Vagina (tissue), 2 donors: Measurements from ENCODE around the gene XKR8. TPM values are rescaled to one million over a fixed set of nuclear protein-coding genes. Genes with fewer than 3 reads are reported as not detected.

Experiments used
- DNase-seq, 2 donors: peaks; one replicate each; pipeline ENCODE4 v3.0.0-alpha.2; 2017; ENCODE audit errors: extremely low spot score in 2 of 2
- H3K27ac ChIP-seq: fragments of 200-600 bp; sonication (generic); one replicate; pipeline ENCODE4 v1.5.1; 2019
- H3K27me3 ChIP-seq: fragments of 200-600 bp; sonication (generic); one replicate; pipeline ENCODE4 v1.5.1; 2019
- H3K36me3 ChIP-seq, 2 donors: fragments of 200-600 bp; sonication (generic); one replicate each; pipeline ENCODE4 v1.5.1; 2017 to 2019
- H3K4me1 ChIP-seq: fragments of 200-600 bp; sonication (generic); one replicate; pipeline ENCODE4 v1.5.1; 2019
- H3K4me3 ChIP-seq, 2 donors: fragments of 200-600 bp; sonication (generic); 1 replicate in 1 of 2; 2 replicates in 1 of 2; pipeline ENCODE4 v1.5.1; 2016 to 2019
- H3K9me3 ChIP-seq: fragments of 200-600 bp; sonication (generic); one replicate; pipeline ENCODE4 v1.5.1; 2019
- POLR2A ChIP-seq, 2 donors: fragments of 450-650 bp; IDR thresholded peaks; one replicate each; pipeline ENCODE4 v1.6.1; 2017; ENCODE audit warnings: antibody characterized with exemption in 2 of 2, mild to moderate bottlenecking in 2 of 2, moderate library complexity in 2 of 2
- POLR2AphosphoS5 ChIP-seq, 2 donors: sonication (generic); formaldehyde crosslinking; IDR thresholded peaks; one replicate each; pipeline ENCODE4 v1.9.0; 2017; ENCODE audit warnings: antibody characterized with exemption in 2 of 2, mild to moderate bottlenecking in 2 of 2, low read depth in 1 of 2; ENCODE audit not compliant: insufficient read depth in 1 of 2
- intact Hi-C: fragments of 100-400 bp; cut with DNase I; formaldehyde crosslinking; loops from one replicate; pipeline ENCODE4 v1.15.1; 2023
- total RNA-seq: library from RNA; depleted of rRNA; stranded (reverse); fragments of >200 nt; gene quantifications from one replicate; pipeline ENCODE4 v1.2.3, GENCODE V29; 2016
- TF ChIP-seq, protein P1 (sequence below), 3 experiments: fragments of 450-650 bp in 2 of 3; fragments of 200-600 bp in 1 of 3; sonication (generic) in 1 of 3; IDR thresholded peaks; one replicate each; pipeline ENCODE4 v1.5.1; 2017 to 2019; ENCODE audit warnings: antibody characterized with exemption in 3 of 3, mild to moderate bottlenecking in 2 of 3, moderate library complexity in 2 of 3

XKR8 gene
- total RNA-seq, 1 donor from 2014 or later: 7.4 TPM

DNA sequence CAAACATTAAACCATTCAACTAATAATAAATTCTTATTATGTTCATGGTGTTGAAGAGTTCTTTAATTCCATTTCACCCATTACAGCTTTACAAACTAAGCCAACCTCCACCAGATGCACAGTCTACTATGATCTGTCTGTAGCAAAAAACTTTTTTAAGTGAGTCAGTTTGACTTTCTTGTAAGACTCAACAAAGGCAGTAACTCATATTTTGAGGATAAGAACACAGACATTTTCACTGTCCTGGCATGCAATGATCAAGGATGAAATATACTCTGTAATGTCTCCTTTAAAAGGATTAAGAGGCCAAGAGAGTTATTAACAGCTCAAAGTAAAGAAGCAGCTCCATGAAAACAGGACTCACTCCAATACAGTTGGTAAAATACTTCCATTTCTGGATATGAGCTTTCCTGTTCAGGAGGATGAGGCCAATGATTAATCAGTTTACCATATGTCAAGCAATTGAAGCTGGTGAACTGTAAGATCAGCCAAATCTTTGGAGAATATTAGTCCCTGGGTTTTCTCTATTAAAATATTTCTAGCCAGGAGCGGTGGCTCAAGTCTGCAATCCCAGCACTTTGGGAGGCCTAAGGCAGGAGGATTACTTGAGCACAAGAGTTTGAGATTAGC lies 20.6 kb downstream of the XKR8 start:
- TF ChIP-seq POLR2A (IDR thresholded peaks at IDR 0.05) (no peak), POLR2AphosphoS5 (IDR thresholded peaks at IDR 0.05; ENCODE audit: insufficient read depth in 1 of 2, low read depth in 1 of 2) (no peak)
- TF ChIP-seq, protein P1, sequence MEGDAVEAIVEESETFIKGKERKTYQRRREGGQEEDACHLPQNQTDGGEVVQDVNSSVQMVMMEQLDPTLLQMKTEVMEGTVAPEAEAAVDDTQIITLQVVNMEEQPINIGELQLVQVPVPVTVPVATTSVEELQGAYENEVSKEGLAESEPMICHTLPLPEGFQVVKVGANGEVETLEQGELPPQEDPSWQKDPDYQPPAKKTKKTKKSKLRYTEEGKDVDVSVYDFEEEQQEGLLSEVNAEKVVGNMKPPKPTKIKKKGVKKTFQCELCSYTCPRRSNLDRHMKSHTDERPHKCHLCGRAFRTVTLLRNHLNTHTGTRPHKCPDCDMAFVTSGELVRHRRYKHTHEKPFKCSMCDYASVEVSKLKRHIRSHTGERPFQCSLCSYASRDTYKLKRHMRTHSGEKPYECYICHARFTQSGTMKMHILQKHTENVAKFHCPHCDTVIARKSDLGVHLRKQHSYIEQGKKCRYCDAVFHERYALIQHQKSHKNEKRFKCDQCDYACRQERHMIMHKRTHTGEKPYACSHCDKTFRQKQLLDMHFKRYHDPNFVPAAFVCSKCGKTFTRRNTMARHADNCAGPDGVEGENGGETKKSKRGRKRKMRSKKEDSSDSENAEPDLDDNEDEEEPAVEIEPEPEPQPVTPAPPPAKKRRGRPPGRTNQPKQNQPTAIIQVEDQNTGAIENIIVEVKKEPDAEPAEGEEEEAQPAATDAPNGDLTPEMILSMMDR (IDR thresholded peaks at IDR 0.05): no peak
- Histone ChIP-seq H3K27ac (no peak overlapping the region), H3K4me1 (no peaks in the 10 kb centered on the region), H3K27me3 (no peaks in the 10 kb centered on the region), H3K36me3 (peaks cover 0 to 17% of the 10 kb centered on the region in 2 donors), H3K4me3 (no peak overlapping the region), H3K9me3 (no peaks in the 10 kb centered on the region)
- DNase-seq: no peak
- intact Hi-C loops: loop anchor here (10.0 kb wide), 1 partner anchor 116 kb away; no protein-coding TSS in a partner anchor

DNA sequence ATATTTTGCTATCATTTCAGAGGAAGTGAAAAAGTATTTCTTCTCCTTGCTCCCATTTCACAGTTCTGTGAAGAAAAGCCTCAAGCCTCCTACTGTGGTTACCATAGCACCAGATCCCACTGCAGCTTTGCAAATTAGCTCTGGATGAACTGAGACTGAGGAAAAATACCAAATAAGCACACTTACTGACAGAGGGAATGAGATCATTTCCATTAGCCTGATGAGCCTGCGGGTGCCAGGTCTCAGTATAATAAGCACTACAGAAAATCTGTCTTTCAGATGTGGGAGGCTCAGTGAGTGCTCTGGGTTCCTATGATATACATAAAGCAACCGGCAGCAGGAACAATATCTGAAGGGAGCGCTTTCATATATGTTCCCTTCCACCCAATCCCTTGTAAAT lies 21.4 kb downstream of the XKR8 start:
- H3K27ac ChIP-seq: no peak overlapping the region
- intact Hi-C loops: loop anchor here (10.0 kb wide), 1 partner anchor 116 kb away; no protein-coding TSS in a partner anchor

DNA sequence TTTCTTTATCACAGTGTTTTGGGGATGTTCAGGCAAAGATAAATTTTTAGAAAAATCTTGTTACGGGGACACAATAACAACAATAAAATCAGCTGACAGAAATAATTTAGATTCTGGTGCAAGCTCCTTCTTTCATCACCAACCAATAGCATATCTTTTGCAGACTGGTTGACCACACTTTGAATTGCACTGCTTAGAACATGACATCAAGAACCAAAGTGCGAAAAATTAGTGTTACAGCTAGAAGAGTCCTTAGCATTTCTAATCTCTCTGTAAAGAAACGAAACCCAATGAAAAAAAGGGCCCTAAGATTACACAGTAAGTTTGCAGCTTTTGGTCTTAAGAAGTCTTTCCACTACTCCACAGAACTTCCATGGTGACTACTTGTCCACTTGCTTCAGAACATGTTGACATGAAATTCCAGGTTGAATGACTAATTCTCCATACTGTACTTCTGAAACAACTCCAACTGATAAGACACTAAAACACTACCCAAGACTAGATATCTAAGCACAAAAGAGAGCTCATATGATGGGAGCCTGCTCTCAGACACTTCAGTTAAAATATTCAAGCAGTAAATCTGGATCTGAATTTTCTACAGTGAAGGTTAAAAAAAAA lies 31.3 kb downstream of the XKR8 start:
- no peaks in the 10 kb centered on the region for H3K9me3 ChIP-seq
- H3K27ac ChIP-seq: no peak overlapping the region
- no peaks in the 10 kb centered on the region for H3K4me1 ChIP-seq
- no peaks in the 10 kb centered on the region for H3K27me3 ChIP-seq
- no peak for DNase-seq
- intact Hi-C loops: no loop called here
- H3K4me3 ChIP-seq: no peak overlapping the region
- no peak for TF ChIP-seq POLR2A (IDR thresholded peaks at IDR 0.05)
- TF ChIP-seq, protein P1 (IDR thresholded peaks at IDR 0.05): no peak
- peaks cover 0 to 66% of the 10 kb centered on the region in 2 donors for H3K36me3 ChIP-seq

More for the DNA sequence above, 21.4 kb downstream of the XKR8 start:
- Histone ChIP-seq H3K27me3 (no peaks in the 10 kb centered on the region), H3K4me3 (no peak overlapping the region), H3K4me1 (no peaks in the 10 kb centered on the region), H3K9me3 (no peaks in the 10 kb centered on the region), H3K36me3 (peaks cover 0 to 15% of the 10 kb centered on the region in 2 donors)
- DNase-seq: no peak
- TF ChIP-seq, protein P1 (IDR thresholded peaks at IDR 0.05): no peak
- TF ChIP-seq POLR2A (IDR thresholded peaks at IDR 0.05) (no peak), POLR2AphosphoS5 (IDR thresholded peaks at IDR 0.05; ENCODE audit: insufficient read depth in 1 of 2, low read depth in 1 of 2) (no peak)

DNA sequence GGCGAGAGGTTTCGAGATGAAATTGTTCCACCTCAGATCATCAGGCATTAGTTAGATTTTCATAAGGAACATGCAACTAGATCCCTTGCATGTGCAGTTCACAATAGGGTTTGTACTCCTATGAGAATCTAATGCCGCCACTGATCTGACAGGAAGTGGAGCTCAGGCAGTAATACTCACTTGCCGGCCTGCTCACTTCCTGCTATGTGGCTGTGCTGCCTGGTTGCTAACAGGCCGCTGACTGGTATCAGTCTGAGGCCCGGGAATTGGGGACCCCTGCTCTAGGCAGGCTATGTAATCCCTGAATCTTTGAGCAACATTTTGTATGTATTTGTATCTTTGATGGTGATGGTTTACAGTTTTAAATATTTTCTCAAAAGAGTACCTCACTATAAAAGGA lies 32.5 kb downstream of the XKR8 start:
- no peak for TF ChIP-seq POLR2AphosphoS5 (IDR thresholded peaks at IDR 0.05; ENCODE audit: insufficient read depth in 1 of 2, low read depth in 1 of 2)
- TF ChIP-seq, protein P1 (IDR thresholded peaks at IDR 0.05): no peak
- intact Hi-C loops: no loop called here
- Histone ChIP-seq H3K27me3 (no peaks in the 10 kb centered on the region), H3K4me3 (no peak overlapping the region), H3K27ac (no peak overlapping the region), H3K4me1 (no peaks in the 10 kb centered on the region), H3K9me3 (no peaks in the 10 kb centered on the region), H3K36me3 (peaks cover 0 to 68% of the 10 kb centered on the region in 2 donors)
- DNase-seq: no peak

DNA sequence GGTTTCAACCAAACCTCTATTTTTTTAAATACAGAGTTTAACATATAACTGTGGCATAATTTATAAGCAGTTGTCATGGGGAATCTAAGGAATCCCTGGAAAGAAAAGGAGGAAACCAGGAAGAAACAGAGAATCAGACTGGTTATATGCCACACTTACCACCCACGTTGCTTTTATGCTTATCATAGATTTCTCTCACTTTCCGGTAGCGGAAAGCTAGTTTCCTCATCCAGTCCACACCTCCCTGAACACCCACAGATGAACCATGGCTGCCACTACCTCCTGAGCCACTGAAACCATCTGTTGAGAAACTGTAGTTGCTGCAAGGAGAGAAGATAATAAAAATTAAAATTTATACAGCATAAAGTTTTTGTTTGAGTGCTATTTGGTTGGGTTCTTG lies 33.5 kb downstream of the XKR8 start:
- no peak for DNase-seq
- Histone ChIP-seq H3K27ac (no peak overlapping the region), H3K27me3 (no peaks in the 10 kb centered on the region), H3K4me3 (no peak overlapping the region), H3K36me3 (peaks cover 0 to 68% of the 10 kb centered on the region in 2 donors), H3K4me1 (no peaks in the 10 kb centered on the region), H3K9me3 (no peaks in the 10 kb centered on the region)
- TF ChIP-seq POLR2AphosphoS5 (IDR thresholded peaks at IDR 0.05; ENCODE audit: insufficient read depth in 1 of 2, low read depth in 1 of 2) (no peak), POLR2A (IDR thresholded peaks at IDR 0.05) (no peak)
- TF ChIP-seq, protein P1 (IDR thresholded peaks at IDR 0.05): no peak
- intact Hi-C loops: no loop called here
